SH-SY5Y (cell line): ENCODE data around the gene ASS1.

ENCODE experiments used
- GATA2 ChIP-seq: IDR thresholded peaks from 2 replicates; pipeline ENCODE4 v1.6.1; 2011; ENCODE audit warnings: mild to moderate bottlenecking, low read depth, low read length
- GATA3 ChIP-seq: IDR thresholded peaks from 2 replicates; pipeline ENCODE4 v1.6.1; 2011; ENCODE audit warnings: low read depth, mild to moderate bottlenecking, low read length, moderate library complexity

- TF ChIP-seq GATA3 (no peak), GATA2 (no peak)
These were observed 22.2 kb upstream of the ASS1 start for GRCh38 chr9:130422546-130422945.
